ENCODE data around the gene SNX33.

Gene SNX33

DNA sequence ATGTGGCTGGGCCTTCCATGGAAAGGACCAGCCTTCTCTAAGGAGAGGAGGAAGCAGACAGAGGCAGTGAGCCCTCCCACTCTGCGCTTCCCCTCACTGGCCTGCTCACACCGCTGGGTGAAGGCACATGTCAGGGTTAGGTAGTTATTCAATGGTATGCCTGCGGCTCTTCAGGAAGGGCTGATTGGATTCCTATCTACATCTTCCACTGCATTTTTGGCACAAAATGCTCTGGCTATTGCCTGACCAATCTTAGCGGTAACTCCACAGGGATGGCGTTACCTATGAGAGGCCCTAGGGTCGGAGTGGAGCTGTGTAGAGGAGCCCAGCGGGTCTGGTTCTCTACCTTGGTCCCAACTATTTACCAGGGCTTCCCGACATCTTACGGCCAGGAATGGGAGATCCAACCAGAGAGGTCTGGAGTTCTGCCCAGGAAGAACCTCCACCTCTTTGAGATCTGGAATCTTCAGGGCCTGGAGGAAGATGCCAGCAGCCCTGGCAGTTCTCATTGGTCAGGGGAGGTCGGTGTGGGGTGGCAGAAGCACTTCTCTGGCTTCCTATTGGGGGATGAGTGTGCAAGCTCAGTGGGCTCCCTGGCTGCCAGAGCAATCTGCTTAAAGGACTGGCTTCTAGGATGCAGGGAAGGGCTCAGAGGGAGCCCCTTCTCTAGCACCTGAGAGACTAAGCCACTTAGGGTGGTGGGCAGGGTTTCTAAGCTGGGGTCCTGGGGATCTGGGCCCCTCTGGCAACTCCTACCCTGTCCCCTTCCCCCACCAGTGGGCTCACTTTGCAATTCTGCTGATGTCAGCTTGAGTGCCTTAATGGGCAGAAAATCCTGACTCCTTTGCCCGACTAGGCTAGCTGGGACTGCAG lies 24.3 kb downstream of the SNX33 start:
- Mint-ChIP-seq H3K27ac (peak overlapping the region; percentile 81 to 98 (median 94)), H3K9me3 (no peaks in the 10 kb centered on the region), H3K36me3 (ENCODE audit: low read depth) (no peaks in the 10 kb centered on the region), H3K27me3 (ENCODE audit: low read depth) (no peaks in the 10 kb centered on the region), H3K4me3 (peak overlapping the region in 1 of 3 experiments; percentile 69), H3K4me1 (peaks cover 17% of the 10 kb centered on the region)
- TF ChIP-seq, protein P1, sequence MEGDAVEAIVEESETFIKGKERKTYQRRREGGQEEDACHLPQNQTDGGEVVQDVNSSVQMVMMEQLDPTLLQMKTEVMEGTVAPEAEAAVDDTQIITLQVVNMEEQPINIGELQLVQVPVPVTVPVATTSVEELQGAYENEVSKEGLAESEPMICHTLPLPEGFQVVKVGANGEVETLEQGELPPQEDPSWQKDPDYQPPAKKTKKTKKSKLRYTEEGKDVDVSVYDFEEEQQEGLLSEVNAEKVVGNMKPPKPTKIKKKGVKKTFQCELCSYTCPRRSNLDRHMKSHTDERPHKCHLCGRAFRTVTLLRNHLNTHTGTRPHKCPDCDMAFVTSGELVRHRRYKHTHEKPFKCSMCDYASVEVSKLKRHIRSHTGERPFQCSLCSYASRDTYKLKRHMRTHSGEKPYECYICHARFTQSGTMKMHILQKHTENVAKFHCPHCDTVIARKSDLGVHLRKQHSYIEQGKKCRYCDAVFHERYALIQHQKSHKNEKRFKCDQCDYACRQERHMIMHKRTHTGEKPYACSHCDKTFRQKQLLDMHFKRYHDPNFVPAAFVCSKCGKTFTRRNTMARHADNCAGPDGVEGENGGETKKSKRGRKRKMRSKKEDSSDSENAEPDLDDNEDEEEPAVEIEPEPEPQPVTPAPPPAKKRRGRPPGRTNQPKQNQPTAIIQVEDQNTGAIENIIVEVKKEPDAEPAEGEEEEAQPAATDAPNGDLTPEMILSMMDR (IDR thresholded peaks at IDR 0.05; ENCODE audit: unreplicated experiment in 3 of 3), result no peak

DNA sequence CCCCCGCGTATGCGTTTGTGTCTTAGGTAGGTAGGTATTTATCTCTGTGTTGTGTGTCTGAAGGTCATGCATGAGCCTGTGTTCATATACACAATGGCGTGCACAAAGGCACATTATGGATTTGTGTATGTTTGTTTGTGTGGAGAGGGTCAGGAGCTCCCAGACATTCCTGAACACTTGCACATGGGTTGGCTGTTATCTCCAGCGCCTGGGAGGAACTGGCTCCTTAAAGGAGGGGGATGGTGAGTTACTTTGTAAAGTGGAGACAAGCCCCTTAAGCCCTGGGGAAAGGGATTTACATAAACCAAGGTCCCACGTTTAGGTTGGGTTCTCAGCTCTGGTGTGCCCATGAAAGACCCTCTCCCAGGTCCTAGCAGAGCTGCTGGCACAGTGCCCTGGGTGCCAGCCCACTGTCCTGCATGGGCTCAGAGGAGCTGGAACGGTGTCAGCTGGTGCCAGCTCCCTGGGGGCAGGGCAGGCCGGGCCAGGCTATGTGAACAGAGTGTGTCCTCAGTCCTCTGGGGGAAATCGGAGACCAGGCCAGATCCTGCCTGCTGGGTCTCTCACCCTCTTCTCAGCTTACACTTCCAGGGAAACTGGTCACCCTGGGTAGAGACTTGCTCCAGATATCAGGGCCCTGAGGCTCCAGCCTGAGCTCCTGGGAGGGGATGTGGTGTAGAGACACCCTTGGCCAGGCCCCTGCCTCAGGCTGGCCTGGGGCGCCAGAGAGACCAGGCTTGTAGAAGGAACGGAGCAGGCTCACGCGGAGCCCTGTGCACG lies 25.1 kb downstream of the SNX33 start:
- Mint-ChIP-seq H3K27ac (peak overlapping the region; percentile 81 to 98 (median 94)), H3K36me3 (ENCODE audit: low read depth) (no peaks in the 10 kb centered on the region), H3K27me3 (ENCODE audit: low read depth) (no peaks in the 10 kb centered on the region), H3K4me3 (peak overlapping the region; percentile 12 to 69 (median 48)), H3K9me3 (no peaks in the 10 kb centered on the region), H3K4me1 (peaks cover 17% of the 10 kb centered on the region)
- TF ChIP-seq, protein P1 (IDR thresholded peaks at IDR 0.05; ENCODE audit: unreplicated experiment in 3 of 3), result no peak

DNA sequence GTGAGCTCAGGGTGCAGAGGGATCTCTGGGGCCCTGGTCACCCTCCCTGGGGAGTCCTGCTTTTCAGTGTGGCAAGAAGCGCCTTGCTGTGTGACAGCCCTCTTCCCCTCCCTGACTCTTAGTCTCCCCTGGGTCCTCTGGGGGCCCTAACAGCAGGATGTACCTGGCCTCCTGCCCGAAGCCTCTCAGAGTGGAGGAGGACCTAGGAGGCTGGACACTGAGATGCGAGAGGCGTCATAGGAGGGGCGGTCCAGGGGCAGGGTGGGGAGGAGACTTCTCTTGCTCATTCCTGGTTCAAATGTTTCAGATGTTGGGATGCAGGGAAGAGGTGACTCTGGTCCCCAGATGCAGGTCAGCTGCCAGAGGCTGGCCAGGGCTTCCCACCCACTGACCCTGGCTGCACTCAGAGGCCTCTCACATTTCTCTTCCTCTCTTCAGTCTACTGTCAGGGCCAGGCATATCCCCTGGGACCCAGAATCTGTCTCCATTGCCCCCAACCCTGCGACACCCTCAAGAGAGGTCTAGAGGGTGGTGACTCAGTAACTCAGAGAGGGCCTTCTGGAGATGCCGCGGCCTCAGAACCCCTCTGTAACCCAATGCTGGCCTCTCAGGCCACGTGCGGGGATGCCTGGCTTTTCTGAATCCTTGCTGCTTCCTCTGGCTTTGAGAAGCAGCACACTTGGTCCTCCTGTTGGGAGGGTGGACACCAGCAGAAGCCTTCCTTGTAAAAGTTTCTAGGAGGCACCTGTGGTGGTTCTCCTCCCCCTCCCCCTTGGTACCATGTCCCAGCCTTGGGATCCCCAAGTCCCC lies 25.9 kb downstream of the SNX33 start:
- Mint-ChIP-seq H3K36me3 (ENCODE audit: low read depth) (peaks cover 2% of the 10 kb centered on the region), H3K4me1 (peaks cover 17% of the 10 kb centered on the region), H3K9me3 (no peaks in the 10 kb centered on the region), H3K27ac (peak overlapping the region; percentile 81 to 98 (median 94)), H3K27me3 (ENCODE audit: low read depth) (no peaks in the 10 kb centered on the region), H3K4me3 (peak overlapping the region in 1 of 3 experiments; percentile 48)
- TF ChIP-seq, protein P1 (IDR thresholded peaks at IDR 0.05; ENCODE audit: unreplicated experiment in 3 of 3), result no peak

DNA sequence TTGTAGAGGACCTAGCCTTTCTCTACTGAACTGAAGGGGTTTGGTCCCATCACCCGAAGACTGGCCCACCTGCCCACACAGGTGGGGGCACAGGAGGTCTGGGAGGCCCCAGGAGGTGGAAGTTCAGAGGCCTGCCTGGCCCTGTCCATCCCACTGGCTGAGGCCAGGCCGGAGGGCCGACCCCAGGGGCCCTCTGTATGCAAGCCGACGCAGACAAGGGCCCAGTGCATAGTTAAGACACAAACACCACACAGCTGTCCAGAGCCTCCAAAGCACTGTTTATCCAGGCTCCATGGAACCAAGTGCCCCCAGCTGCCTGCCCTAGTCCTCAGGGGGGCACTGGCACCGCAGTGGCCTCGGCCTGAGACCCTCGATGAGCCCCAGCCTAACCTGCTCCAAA lies 26.7 kb downstream of the SNX33 start:
- TF ChIP-seq, protein P1 (IDR thresholded peaks at IDR 0.05; ENCODE audit: unreplicated experiment in 3 of 3), result no peak
- no peaks in the 10 kb centered on the region for H3K9me3 Mint-ChIP-seq
- peaks cover 17% of the 10 kb centered on the region for H3K4me1 Mint-ChIP-seq
- H3K27ac Mint-ChIP-seq, result peak overlapping the region in 1 of 3 experiments; percentile 38
- H3K4me3 Mint-ChIP-seq, result no peak overlapping the region
- H3K27me3 Mint-ChIP-seq (ENCODE audit: low read depth), result no peaks in the 10 kb centered on the region
- H3K36me3 Mint-ChIP-seq (ENCODE audit: low read depth), result peaks cover 7% of the 10 kb centered on the region

DNA sequence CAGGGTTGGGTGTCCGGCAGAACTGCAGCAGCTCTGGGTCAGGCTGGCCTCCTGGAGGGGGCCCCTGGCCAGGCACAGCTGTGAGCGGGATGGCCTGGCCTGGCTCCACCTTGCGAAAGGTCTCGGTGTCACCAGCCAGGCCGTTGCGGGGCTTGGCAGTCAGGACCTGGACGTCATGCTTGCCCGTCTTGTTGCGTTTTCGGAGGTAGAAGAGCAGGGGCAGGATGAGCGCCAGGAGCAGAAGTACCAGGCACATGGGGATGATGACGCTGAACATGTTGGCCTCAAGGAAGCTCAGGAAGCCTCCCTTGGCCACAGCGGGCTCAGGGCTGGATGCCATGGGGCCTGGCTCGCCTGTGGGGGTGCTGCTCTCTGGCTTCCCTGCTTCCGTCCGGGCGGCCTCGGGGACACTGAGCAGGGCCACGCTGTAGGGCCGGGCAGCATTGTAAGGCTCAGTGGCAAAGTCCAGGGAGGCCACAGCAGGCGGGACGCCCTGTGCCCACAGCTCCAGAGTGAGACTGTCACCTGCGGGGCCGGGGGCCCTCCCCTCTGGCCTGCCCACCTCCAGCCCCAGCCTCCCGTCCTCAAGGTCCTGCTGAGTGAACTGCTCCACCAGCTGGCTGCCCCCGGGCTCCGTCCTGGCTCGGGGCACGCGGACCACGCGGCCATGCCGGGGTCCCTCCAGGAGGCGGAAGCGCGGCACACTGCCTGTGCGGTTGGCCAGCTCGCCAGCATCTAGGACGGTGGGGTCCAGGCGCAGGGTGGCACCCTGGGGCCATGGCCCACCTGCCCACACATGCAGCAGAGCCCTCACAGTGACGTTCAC lies 28.1 kb downstream of the SNX33 start:
- Mint-ChIP-seq H3K27me3 (ENCODE audit: low read depth) (no peaks in the 10 kb centered on the region), H3K4me3 (no peak overlapping the region), H3K36me3 (ENCODE audit: low read depth) (peaks cover 7% of the 10 kb centered on the region), H3K9me3 (no peaks in the 10 kb centered on the region), H3K27ac (no peak overlapping the region), H3K4me1 (peaks cover 17% of the 10 kb centered on the region)
- TF ChIP-seq, protein P1 (IDR thresholded peaks at IDR 0.05; ENCODE audit: unreplicated experiment in 3 of 3), result no peak

Measured in nephron (organoid).